Activated naive CD8-positive, alpha-beta T cell treated with anti-CD3 and anti-CD28 coated beads, Interleukin-2, amount 50 U/mL, for 16 hours (primary cell): ENCODE results near the gene TRAF6.
"Not testable (repeated sequence)": the region's sequence is repeated elsewhere in the genome, so short reads cannot be mapped to it uniquely, and the experiment has no call there.

Source experiments
- DNase-seq: peaks from one replicate; pipeline ENCODE4 v3.0.0-alpha.2; 2020; ENCODE audit warnings: low read depth, low spot score

The TRAF6 gene

GRCh38 chr11:36509694-36510593 is at the start of gene TRAF6:
TSS of gene TRAF6 (minus strand) at chr11:36510272. CDS start at chr11:36501515, 8,757 bp downstream.
- DNase-seq = peak; percentile 82

DNA sequence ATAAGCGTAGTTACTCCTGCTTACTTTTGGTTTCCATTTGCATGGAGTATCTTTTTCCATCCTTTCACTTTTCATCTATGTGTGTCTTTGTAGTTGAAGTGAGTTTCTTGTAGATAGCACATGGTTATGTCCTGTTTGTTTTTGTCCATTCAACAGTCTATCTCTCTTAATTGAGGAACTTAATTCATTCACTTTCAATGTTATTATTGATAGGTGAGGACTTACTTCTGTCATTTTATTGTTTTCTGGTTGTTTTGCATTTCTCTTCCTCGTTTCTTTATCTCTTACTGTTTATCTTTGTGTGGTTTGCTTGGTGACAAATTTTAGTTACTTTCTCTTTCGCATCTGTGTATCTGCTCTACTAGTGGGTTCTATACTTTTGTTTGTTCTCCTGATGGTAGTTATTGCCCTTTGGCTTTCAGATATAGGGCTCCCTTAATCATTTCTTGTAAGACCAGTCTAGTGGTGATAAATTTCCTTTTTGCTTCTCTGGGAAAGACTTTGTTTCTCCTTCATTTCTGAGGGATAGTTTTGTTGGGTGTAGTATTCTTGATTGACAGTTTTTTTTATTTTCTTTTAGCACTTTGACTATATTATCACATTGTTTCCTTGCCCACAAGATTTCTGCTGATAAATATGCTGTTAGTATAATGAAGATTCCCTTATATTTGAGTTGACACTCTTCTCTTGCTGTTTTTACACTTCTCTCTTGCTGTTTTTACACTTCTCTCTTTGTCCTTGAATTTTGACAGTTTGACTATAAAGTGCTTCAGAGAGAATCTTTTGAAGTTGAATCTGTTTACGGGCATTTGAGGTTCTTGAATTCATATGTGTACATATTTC is 48.7 kb upstream of the TRAF6 start:
- DNase-seq = no peak

DNA sequence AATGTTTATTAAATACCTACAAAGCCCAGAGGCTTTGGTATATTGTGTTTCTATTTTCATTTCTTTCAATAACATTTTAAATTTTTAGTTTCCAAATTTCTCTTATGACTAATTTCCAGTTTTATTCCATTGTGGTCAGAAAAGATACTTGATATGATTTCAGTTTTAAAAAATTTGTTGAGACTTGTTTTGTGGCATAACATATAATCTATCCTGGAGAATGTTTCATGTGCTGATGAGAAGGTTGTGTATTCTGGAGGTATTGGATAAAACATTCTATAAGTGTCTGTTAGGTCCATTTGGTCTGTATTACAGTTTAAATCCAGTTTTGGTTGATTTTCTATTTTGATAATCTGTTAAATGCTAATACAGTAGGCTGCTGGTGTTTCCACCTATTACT is 47.9 kb upstream of the TRAF6 start:
- no peak for DNase-seq

DNA sequence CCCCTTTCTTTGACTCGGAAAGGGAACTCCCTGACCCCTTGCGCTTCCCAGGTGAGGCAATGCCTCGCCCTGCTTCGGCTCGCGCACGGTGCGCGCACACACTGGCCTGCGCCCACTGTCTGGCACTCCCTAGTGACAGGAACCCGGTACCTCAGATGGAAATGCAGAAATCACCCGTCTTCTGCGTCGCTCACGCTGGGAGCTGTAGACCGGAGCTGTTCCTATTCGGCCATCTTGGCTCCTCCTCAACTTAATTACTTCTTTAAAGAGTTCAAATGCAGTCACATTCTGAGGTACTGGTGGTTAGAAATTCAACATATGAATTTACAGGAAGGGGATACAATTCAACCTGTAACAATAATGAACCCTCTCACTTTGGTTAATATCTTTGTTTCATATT is 47.3 kb upstream of the TRAF6 start:
- not testable (repeated sequence) for DNase-seq

GRCh38 chr11:36550385-36551115 is 40.5 kb upstream of the TRAF6 start:
- no peak for DNase-seq

DNA sequence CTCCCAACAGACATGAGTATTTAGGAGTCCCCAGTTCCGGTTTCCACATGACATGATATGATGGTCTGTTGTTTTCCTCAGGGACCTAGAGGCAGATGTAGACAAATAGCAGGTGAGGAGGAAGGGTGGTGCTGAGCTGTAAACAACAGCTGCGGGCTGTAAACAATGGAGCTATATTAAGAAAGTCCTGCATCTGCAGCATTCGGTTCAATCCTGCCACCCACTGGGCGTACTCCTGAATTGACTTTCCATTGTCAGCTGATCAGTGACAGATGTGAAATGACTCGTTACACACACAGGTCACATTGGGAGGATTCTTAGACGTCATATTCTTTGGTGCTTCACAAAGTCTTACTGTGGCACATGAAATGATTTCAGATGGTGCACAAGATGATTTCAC is 30.9 kb upstream of the TRAF6 start:
- DNase-seq = no peak

DNA sequence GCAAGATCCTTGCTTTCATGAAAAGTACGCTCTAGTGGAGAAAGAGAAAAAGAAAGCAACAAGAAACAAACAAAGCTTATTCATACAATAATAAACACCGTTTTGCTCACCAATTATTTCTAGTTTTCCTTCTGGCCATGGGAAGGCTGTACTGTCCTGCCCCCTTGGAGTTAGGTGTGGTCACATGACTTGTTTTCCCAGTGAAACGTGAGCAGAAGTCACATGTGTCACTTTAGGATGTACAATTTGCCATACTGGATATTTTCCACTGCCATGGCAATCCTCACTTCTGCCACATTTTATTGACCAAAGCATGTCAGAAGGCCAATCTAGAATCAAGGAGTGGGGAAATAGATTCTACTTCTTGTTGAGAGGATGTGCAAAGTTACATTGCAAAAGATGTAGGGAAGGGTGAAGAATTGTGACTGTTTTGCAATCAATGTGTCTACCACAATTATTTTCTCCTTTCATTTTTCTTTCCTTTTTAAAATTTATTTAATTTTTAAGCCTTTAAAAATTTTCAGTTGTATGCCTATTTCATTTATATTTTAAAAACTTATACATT is 24.3 kb upstream of the TRAF6 start:
- no peak for DNase-seq

DNA sequence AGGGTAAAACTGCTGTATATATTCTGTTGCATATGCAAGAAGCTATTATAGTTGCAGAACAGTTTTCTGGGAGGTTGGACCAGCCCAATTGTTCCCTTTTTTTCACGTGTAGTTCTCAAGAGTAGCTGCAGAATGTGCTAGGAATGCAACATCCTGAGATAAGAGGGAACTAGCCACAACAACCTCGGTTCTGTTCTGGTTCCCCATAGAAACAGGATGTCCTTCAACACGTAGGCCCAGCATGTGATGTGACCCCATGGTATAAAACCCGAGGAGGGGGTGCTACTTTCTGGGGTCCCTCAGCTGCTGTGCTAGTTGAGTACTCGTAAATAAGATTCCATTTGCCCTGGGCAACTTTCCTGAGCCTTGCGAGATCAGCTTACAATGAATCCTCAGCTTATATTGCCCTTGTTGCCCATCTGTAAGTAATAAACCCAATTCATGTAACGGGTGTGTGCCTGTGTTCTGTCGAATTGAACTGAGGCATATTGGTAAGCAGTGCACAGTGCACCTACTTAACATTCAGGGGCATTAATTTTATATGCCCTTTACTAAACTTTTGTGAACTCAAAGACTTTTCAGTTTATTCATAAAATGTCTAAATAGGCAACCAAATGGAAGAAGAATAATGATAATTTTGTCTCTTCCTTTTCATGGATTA is 23.0 kb upstream of the TRAF6 start:
- no peak for DNase-seq

DNA sequence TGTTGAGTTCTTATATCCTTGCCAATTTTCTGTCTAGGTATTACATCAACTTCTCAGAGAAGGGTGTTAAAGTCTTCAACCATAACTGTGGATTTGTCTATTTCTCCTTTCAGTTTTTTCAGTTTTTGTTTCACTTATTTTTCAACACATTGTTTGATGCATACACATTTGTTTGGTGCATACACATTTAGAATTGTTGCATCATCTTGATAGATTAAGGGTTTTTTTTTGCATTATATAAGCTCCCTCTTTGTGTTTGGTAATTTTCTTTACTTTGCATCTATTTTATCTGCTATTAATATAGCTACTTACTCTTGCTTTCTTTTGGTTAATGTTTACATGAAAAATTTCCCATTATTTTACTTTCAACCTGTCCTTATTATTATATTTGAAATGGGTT is 20.8 kb upstream of the TRAF6 start:
- DNase-seq = no peak

- DNase-seq = no peak
These were observed 3.9 kb upstream of the TRAF6 start for GRCh38 chr11:36513965-36514364.

DNA sequence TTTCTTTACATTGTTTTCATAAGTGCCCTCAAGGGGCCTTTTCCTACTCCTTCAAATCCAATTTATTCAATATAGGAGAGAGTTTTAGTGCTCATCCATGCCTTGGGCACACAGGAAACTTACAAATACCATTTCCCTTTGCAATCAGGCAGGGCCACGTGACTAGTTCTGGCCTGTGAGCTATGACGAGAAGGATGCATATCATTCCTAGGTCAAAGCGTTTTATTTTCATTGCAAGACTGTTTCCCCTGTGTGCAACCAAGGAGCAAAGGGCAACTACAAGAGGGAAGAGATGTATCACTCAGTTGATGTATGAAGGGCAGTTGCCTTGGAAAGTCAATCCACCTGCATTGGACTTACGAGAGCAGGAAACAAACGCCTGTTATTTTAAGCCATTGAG is 1.9 kb upstream of the TRAF6 start:
- no peak for DNase-seq

GRCh38 chr11:36511062-36511461 is 990 bp upstream of the TRAF6 start:
- DNase-seq = not testable (repeated sequence)

DNA sequence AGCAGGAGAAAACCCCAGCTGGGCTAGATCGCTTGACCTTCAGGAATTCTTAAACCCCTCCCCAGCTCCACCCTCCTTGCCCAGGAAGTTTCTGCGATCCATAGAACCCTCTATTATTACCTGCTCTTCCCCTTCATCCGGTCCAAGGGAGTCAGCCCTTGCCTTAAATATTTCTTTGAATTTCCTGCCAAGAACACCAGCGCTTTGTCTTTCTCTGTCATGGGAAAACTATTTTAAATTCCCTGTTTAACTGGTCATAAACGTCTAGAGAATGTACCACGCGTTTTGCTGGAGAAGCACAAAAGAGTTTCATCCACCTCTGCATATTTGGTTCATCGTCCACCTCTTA is 496 bp upstream of the TRAF6 start:
- DNase-seq = no peak

DNA sequence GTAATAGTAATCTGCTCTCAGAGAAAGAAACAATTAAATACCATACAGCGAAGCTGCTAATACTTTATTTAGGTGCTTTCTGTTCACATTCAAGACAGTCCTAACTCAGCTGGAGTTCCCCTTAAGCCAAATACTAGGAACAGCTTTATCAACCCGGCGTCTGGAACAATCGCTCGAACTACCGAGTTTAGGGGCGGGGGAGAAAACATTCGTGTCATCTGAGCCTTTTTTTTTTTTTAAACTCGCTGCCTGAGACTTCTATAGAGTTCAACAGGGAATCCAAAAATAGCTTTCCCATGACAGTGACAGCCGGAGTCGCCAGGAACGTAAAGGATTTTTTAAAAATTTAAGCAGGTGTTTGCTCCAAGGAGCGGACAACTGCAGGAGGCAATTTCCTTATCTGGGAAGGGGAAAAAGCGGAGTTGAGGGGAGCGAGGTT is 852 bp downstream of the TRAF6 start:
- no peak for DNase-seq

GRCh38 chr11:36508743-36509142 is 1.3 kb downstream of the TRAF6 start:
- DNase-seq = no peak

- no peak for DNase-seq
These were observed 2.1 kb downstream of the TRAF6 start for GRCh38 chr11:36507824-36508489.

DNA sequence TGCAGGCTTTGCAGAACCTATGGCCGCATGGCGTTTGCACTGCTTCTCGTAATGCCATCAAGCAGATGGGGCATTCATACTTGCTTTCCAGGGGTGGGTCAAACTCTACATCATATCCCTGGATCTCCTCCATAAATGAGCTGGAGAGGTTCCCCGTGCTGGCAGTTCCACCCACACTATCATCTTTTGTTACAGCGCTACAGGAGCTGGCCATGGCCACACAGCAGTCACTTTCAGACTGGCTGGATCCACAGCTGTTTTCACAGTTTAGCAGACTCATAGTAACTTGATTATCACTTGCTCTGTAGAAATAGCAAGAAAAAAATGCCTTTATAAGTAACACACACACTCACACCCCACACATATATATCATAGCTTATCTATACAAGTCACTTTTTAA is 8.8 kb downstream of the TRAF6 start:
- DNase-seq = no peak

- no peak for DNase-seq
These were observed 9.8 kb downstream of the TRAF6 start for GRCh38 chr11:36500315-36500721.

GRCh38 chr11:36499315-36499714 is 10.8 kb downstream of the TRAF6 start:
- no peak for DNase-seq

- no peak for DNase-seq
These were observed 11.4 kb downstream of the TRAF6 start for GRCh38 chr11:36498721-36499120.

- no peak for DNase-seq
These were observed 16.7 kb downstream of the TRAF6 start for GRCh38 chr11:36493332-36493731.
